Jurkat, Clone E6-1 (cell line): ENCODE measurements around the gene RPAIN. TPM values are rescaled to one million over a fixed set of nuclear protein-coding genes. Genes with fewer than 3 reads are reported as not detected.
A peak's percentile ranks its signal among the peaks of the same experiment; 100 is the strongest.

Experiments
- DNase-seq: peaks from one replicate; pipeline ENCODE4 v3.0.0-alpha.2; 2011; ENCODE audit warnings: low read depth, low spot score
- H3K4me3 ChIP-seq: 2 replicates; pipeline ENCODE4 v1.5.1; 2011; ENCODE audit warnings: mild to moderate bottlenecking, low read length, control low read depth, moderate library complexity
- polyA plus RNA-seq: library from polyadenylated mRNA; unstranded; fragments of >200 nt; gene quantifications from one replicate; pipeline ENCODE4 v1.2.1, GENCODE V29; 2012; ENCODE audit warnings: missing spikeins; ENCODE audit not compliant: insufficient read length, insufficient read depth

The RPAIN gene, protein sequence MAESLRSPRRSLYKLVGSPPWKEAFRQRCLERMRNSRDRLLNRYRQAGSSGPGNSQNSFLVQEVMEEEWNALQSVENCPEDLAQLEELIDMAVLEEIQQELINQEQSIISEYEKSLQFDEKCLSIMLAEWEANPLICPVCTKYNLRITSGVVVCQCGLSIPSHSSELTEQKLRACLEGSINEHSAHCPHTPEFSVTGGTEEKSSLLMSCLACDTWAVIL
- polyA plus RNA-seq = 146 TPM

DNA sequence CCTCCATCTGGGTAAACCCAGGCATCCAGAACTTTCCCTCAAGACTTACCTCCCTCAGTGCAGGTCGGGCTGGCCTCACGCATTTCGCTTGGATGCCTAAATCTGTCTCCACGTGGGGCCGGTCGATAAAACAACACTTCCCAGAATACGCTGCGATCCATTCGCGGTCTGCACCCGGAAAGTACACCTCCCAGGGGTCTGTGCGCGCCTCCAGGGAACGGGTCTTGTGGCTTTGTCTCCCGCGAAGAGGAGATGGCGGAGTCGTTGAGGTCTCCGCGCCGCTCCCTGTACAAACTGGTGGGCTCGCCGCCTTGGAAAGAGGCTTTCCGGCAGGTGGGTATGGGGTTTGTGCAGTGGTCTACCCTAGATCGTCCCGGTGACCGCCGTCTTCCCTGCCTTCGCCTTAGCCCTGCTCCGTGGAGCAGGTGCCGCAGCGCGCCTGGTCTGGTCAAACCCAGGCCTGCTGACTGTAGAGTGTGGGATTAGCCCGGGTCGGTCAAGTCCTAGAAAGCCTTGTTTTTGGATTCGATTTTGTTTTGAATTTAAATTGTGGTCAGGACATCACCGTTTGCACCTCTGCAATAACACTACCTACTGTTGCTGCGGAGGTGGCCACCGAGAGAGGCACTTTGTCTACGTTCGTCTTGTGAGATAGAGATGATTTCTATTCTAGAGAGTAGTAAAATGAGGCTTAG is at the start of gene RPAIN:
TSS of gene RPAIN (plus strand) at position 224 of the 695 bp plus-strand sequence. CDS start at position 253, 29 bp downstream.
- DNase-seq = peak; percentile 90
- peak within 1 kb of the TSS; percentile 90 for H3K4me3 ChIP-seq

- H3K4me3 ChIP-seq = no peak overlapping the region
- DNase-seq = no peak
Observed at GRCh38 chr17:5370411-5370810, 49.6 kb upstream of the RPAIN start.

DNA sequence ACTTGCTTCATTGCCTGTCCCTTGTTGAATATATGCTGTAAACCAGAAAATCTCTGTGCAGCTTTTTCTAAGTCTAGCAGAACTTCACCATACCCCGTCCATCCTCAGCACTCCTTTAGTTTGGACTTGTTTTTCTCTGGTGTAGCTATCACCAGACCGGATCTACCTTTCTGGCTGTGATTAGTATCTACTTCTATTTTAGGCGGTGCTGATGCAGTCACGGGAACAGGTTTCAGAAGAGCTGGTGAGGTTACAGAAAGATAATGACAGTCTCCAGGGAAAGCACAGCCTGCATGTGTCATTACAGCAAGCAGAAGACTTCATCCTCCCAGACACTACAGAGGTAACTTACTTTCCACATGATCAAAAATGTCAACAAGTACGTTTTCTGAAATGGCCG is 46.9 kb upstream of the RPAIN start:
- DNase-seq = no peak
- no peak overlapping the region for H3K4me3 ChIP-seq

- no peak for DNase-seq
- no peak overlapping the region for H3K4me3 ChIP-seq
Observed at GRCh38 chr17:5378566-5379207, 41.3 kb upstream of the RPAIN start.

DNA sequence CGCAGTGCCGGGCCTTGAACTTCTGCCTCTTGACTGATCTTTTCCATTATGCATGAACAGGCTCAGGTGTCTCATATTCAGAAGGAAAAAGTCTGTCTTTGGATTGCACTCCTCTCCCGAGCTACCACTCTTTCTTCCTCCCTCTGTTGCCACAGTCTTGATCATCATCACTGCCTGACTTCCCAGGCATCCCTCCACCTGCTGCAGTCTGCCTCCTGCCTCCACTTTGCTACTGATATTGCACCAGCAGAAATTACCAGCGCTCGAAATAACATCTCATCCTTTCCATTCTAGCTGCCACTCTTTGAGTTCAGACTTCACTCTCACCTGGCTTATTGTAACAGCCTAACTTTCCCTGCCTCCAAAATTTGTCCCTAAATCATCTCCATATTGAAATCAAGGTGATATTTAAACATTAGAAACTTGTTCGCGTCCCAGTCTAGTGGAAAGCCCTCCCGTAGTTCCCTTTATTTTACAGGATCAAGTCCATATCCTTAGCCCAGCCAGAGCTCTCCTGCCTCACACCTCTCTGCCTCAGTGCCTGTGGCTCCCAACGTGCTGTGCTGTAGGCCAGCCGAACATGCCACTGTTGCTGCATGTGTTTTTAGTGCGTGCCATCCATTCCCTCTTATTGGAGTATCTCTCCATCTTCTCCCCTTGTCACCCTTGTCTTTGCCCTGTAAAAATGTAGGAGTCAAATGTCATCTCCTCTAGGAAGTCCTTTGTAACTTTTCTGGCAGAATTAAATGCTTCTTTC is 40.5 kb upstream of the RPAIN start:
- H3K4me3 ChIP-seq = no peak overlapping the region
- no peak for DNase-seq

- DNase-seq = no peak
- no peak overlapping the region for H3K4me3 ChIP-seq
Observed at GRCh38 chr17:5380491-5381135, 39.4 kb upstream of the RPAIN start.

DNA sequence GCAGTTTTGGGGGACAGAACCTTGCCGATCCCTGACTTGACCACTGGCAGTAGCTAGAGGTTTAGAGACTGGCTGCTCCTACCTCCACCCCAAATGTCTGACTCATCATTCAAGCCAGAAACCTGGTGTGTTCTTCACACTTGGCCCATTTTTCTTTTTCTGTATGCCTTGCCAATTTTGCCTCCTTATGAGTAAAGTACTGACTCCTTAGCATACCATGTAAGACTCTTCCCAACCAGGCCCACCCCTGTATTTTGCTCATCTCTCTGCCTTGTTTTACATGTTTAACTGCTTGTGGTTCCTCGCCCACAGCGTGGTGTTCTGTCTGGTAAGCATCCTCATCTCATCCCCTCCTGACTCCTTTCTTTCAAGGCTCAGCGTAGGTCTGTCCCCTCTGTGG is 38.4 kb upstream of the RPAIN start:
- DNase-seq = no peak

DNA sequence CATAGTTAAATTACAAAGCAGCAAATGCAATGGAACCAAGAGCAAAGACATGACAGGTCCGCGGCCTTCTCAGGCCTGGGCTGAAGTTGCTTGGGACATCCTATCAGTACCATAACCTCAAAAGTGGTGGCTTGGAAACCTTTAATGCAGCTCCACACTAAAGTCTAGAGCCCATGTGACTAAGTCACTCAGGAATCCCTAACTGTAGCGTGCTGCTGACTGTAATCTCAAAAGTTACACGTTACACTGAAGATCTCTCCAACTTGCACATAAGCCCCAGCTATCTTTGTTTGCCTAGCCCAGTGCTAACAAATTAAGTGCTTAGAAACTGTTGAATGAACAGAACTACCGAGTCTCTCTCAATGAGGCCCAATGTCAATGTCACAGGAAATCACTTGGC is 28.3 kb upstream of the RPAIN start:
- no peak overlapping the region for H3K4me3 ChIP-seq

More for the DNA sequence above, 38.4 kb upstream of the RPAIN start:
- no peak overlapping the region for H3K4me3 ChIP-seq

DNA sequence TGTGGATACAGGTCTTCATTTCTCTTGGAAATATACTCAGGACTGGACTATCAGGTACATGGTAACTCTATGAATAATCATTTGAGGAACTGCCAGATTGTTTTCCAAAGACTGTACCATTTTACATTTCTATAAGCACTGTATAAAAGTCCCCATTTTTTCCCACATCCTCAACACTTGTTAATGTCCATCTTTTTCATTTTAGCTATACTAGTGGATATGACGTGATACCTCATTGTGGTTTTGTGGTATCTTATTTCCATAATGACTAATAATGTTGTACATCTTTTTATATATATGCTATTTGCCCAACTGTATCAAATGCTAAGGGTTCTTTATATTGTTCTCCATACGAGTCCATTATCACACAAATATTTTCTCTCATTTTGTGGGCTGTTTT is 23.4 kb upstream of the RPAIN start:
- DNase-seq = no peak
- H3K4me3 ChIP-seq = no peak overlapping the region

More for the DNA sequence above, 28.3 kb upstream of the RPAIN start:
- no peak for DNase-seq

- DNase-seq = no peak
Observed at GRCh38 chr17:5399767-5400166, 20.2 kb upstream of the RPAIN start.

GRCh38 chr17:5405400-5405799 is 14.6 kb upstream of the RPAIN start:
- no peak overlapping the region for H3K4me3 ChIP-seq
- no peak for DNase-seq

More at GRCh38 chr17:5399767-5400166, 20.2 kb upstream of the RPAIN start:
- no peak overlapping the region for H3K4me3 ChIP-seq

GRCh38 chr17:5408186-5408585 is 11.8 kb upstream of the RPAIN start:
- DNase-seq = no peak
- no peak overlapping the region for H3K4me3 ChIP-seq

DNA sequence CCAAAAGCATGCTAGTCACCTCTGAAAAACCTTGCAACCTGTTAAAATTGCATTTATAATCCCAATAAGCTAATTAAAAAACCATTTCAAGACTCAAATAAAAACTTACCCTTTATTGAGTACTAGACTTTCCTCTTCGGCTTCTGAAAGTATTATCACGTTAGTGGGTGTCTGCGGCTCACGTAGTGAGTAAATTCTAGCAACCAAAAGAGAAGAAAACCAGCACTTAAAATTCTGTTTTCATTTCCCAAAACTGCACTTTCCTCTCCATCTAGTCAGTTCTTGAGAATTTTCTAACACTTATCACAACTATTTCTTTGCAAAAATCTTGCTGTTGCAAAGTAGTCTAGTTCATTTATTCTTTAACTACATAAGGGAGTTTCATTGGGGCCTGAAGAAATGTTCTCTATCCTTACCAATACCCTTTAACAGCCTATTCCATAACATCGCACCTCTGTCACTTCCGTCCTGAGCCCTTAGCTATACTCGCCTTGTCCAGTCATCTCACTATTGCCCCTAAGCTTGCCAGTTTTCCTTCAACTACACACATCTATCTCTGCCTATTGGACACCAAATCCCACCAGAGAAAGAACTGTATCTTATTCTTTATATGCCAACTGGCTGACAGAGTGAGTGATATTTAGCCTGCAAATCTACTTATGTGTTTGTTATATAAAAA is 9.2 kb upstream of the RPAIN start:
- no peak overlapping the region for H3K4me3 ChIP-seq
- no peak for DNase-seq

- no peak for DNase-seq
- H3K4me3 ChIP-seq = no peak overlapping the region
Observed at GRCh38 chr17:5413682-5414081, 6.3 kb upstream of the RPAIN start.

DNA sequence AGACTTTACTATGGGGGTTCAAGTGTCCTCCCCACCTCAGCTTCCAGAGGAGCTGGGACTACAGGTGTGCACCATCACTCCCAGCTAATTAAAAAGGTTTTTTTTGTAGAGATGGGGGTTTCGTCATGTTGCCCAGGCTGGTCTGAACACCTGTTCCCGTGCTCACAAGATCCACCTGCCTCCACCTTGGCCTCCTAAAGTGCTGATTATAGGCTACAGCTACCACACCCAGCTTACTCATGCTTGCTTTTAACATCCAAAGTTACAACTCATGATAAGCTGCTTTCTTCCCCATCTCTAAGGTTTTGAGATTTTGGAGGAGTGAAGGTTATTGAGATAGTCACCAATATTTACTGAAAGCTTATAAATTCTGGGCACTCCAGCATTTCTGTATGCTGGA is 3.1 kb upstream of the RPAIN start:
- DNase-seq = no peak
- H3K4me3 ChIP-seq = no peak overlapping the region

DNA sequence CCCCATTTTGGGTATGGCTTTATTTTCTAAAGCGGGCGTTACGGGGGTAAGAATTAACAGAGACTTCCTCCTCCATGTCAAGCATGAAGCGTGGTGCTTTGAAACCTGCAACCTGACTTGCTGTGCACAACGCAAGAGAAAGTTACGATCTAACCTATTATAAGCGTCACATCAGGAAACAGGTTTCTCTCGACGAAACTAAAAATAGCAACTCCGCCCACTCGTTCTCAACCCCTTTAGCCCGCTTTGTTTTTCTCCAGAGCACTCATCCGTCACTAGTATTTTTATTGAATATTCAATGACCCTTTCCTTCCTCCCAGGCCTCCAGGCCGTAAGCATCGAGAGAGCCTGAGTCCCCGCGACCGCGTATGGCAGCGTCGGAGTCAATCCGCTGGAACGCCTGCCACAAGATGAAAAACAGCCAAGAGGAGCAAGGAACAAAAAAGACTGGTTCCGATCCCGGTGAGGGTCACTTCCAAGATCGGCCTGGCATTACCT is 1.1 kb upstream of the RPAIN start:
- peak; percentile 67 for DNase-seq
- peak overlapping the region; percentile 90 for H3K4me3 ChIP-seq

DNA sequence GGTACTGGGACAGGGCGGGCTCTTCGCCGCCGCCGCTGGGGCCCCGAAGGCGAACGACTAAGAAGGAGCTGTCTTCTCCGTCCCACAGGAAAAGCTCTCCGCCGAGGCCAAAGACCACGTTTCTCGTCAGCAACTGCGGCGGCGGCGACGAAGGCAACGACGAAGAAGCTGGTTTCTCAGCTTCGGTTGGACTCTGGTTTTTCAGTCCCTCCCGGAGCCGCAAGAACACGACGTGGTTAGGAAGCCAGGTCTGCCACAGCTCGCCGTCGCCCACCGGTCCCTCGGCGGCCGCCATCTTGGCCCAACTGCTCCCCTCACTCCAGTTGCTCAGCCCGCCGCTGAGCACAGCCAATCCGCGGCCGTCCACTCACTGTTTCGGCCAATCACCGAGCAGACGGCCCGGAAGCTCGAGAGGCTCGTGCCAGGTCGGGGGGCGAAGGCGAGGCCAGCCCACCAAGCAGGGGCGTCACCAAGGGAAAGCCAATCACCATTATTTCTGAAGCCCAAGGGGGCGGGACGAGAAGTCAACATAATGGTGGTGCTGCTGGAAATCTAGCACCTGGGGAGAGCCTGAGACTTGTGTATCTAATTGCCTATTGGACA is 525 bp upstream of the RPAIN start, which contains the start of gene NUP88:
TSS of gene NUP88 (minus strand) at position 307 of the 603 bp plus-strand sequence. CDS start at position 295, 12 bp downstream.
- peak within 1 kb of the TSS; percentile 90 for H3K4me3 ChIP-seq
- DNase-seq = peak; percentile 97

GRCh38 chr17:5422505-5422904 is 2.5 kb downstream of the RPAIN start:
- no peak overlapping the region for H3K4me3 ChIP-seq
- DNase-seq = no peak
